ENCODE measurements around the gene UBE2E2.

UBE2E2 gene

GRCh38 chr3:23489300-23490158 is 286.4 kb downstream of the UBE2E2 start:
- FAIRE-seq (no peak), DNase-seq (ENCODE audit: insufficient read length, low spot score) (no peak)
- no peak for TF ChIP-seq CTCF (IDR thresholded peaks at IDR 0.05; ENCODE audit: insufficient read depth, missing control alignments)

GRCh38 chr3:23490459-23490858 is 287.3 kb downstream of the UBE2E2 start:
- no peak for TF ChIP-seq CTCF (IDR thresholded peaks at IDR 0.05; ENCODE audit: insufficient read depth, missing control alignments)
- no peak for DNase-seq (ENCODE audit: insufficient read length, low spot score)
- no peak for FAIRE-seq

- TF ChIP-seq CTCF (IDR thresholded peaks at IDR 0.05; ENCODE audit: insufficient read depth, missing control alignments), result no peak
- DNase-seq (ENCODE audit: insufficient read length, low spot score) (no peak), FAIRE-seq (no peak)
These were observed 288.9 kb downstream of the UBE2E2 start for GRCh38 chr3:23492057-23492456.

GRCh38 chr3:23493889-23494288 is 290.8 kb downstream of the UBE2E2 start:
- no peak for DNase-seq (ENCODE audit: insufficient read length, low spot score)
- TF ChIP-seq CTCF (IDR thresholded peaks at IDR 0.05; ENCODE audit: insufficient read depth, missing control alignments), result no peak
- no peak for FAIRE-seq

GRCh38 chr3:23494967-23495366 is 291.8 kb downstream of the UBE2E2 start:
- TF ChIP-seq CTCF (IDR thresholded peaks at IDR 0.05; ENCODE audit: insufficient read depth, missing control alignments), result no peak
- DNase-seq (ENCODE audit: insufficient read length, low spot score) (no peak), FAIRE-seq (no peak)

GRCh38 chr3:23495507-23495906 is 292.4 kb downstream of the UBE2E2 start:
- FAIRE-seq, result no peak
- no peak for DNase-seq (ENCODE audit: insufficient read length, low spot score)
- no peak for TF ChIP-seq CTCF (IDR thresholded peaks at IDR 0.05; ENCODE audit: insufficient read depth, missing control alignments)

GRCh38 chr3:23496165-23496564 is 293.0 kb downstream of the UBE2E2 start:
- TF ChIP-seq CTCF (IDR thresholded peaks at IDR 0.05; ENCODE audit: insufficient read depth, missing control alignments), result no peak
- DNase-seq (ENCODE audit: insufficient read length, low spot score) (no peak), FAIRE-seq (no peak)

All from D721Med (cell line).